ENCODE data around the gene SPATA2L.

The SPATA2L gene

DNA sequence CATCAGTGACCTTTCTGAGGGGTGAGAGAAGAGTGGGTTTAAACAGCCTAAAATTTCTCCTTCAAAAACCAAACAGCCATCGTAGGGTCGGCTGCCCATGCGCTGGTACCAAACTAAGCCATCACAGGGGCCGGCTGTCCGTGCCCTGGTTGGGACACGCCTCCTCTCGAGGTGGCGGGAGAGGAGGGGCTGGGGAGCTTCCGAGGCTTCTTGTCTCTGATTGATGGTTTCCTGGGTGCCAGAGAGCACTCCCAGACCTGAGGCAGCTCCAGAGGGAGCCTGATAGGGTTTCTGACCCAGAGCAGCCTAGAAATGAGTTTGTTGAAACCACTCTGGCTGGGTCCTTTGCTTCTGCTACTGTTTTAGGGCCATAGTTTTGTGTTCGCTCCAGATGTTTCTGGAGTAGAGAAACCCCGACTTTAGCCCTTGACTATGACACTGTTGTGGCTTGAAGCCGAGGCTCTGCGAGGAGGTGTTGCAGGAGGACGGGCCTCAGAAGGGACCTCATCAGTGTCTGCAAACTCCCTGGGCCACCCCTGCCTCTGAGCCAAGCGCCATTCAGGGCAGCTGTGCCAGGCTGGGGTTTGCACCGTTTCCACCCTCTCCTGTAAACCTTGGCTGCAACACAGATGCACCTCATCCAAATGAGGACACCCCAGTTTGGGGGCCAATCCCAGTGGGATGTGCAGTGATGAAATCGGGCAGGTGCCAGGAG, 26.1 kb upstream of the SPATA2L start:
- DNase-seq = no peak

DNA sequence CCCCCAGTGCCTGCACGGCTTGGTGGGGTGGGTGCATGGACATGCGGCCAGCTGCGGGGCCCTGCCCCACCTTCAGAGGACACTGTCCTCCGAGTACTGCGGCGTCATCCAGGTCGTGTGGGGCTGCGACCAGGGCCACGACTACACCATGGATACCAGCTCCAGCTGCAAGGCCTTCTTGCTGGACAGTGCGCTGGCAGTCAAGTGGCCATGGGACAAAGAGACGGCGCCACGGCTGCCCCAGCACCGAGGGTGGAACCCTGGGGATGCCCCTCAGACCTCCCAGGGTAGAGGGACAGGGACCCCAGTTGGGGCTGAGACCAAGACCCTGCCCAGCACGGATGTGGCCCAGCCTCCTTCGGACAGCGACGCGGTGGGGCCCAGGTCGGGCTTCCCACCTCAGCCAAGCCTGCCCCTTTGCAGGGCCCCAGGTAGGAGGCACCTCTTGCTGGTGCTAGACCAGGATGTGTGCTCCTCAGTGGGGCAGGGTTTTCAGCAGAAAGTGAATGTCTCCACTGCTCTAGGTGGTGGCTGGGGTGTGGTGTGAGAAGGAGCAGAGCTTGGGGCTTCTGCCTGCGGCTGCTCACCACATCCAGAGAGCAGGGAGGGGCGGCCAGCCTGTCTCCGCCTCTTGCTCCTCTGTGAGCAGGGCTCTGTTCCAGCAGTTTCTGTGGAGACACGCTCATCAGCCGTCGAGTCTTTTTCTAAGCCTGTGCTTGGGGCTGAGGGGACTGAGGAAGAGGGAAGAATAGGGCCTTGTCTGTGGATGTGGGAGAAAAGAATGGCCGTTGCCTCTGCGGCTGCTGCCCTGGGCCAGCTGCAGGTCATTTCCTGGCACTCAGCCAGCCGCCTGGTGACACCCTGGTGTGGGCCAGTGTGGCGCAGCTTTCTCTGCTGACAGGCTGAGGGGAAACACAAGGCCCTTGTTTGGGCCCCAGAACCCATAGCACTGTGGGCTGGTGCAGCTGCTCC, 22.1 kb upstream of the SPATA2L start:
- peak; percentile 80 for DNase-seq

DNA sequence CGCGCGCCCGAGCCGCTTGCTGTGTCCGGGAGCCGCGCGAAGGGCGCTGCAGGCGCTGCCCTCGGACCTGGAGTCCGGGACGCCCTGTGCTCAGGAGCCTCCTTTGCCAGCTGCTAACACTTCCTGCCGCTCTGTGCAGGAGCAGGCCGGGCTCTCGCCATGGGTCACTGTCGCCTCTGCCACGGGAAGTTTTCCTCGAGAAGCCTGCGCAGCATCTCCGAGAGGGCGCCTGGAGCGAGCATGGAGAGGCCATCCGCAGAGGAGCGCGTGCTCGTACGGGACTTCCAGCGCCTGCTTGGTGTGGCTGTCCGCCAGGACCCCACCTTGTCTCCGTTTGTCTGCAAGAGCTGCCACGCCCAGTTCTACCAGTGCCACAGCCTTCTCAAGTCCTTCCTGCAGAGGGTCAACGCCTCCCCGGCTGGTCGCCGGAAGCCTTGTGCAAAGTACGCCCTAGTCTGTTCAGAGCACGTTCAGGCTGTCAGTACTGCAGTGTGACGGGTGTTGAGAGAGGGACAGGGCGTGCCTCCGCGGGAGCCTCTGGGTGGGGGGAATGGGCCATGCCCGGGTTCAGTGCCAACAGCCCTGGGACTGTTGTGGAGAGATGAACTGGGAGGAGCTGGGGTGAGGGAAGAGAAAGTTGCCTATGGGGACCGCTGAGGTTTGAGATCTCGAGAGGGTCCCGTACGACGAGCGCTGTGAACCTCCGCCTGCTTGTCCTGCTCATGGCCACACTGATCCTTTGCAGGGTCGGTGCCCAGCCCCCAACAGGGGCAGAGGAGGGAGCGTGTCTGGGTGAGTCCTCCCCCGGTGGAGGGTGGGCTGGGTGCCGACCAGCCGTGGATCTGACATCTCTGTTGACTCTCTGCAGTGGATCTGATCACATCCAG, 21.1 kb upstream of the SPATA2L start:
- DNase-seq = peak; percentile 99

DNA sequence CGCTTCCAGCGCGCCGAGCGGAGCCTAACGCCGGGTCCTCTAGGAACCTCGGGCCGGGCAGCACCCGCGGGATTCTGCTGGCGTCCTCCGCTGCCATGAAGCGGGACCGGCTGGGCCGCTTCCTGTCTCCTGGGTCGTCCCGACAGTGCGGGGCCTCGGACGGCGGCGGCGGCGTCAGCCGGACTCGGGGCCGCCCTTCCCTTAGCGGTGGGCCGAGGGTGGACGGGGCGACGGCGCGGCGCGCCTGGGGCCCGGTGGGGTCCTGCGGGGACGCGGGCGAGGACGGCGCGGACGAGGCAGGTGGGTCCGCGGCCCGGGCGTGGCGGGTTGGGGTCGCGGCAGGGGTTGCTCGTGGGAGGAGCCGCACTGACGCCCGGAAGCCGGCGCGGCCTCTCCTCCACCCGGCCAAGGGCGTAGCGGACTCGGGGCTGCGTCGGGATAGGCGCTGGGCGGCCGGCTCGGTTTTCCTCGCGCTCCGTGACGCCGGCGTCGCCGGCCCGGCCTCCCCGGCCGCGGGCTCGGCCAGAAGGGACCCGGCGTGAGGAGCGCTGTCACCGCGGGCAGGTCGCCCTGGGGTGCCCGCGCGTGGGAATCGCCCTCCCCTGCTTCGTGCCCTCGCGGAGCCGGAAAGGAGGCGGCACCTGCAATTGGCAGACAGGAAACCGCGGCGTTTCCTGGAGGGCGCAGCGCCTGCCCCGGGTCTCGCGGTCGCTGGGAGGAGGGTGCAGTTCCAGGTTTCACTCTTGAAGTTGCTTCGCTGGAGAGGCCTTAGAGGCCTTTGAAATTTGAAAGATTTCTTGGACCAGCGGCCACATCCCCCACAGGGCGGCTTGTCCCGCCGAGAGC, 20.3 kb upstream of the SPATA2L start:
- peak; percentile 87 for DNase-seq

DNA sequence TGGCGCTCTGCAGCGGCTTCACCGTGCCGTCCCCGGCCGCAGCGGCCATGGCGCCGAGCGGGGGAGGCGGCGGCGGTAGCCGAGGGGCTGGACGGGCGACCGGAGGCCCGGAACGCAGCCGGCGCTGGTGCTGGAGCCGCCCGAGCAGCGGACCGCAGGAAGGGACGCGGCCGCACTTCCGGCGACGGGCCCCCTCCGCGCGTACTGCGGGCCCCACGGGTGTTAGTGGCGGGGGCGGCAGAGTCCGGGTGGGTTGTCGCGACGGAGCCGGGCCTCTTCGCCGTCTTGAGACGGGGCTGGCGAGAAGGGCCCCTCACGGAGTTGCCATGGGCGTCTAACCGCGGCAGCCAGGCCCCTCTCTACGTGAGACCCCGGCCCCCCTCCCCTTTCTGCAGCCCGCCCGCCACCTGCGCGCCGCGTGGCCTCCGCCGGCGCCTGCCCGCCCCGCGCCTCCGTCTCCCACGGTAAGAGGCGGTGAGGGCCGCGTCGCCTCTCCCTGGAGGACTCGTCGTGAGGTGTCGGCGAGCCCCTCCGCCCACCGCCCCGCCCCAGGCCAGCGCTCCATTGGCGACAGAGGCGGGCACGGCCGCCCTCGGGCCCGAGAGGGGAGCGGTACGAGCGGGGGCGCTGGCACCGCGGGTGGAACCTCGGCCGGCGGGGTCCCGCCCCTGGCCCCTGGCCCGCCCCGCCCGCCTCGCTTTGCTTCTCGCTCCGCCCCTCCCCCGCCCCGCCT, 19.5 kb upstream of the SPATA2L start, which contains the start of the genes VPS9D1 and ZNF276:
Gene VPS9D1 (minus strand): TSS at position 86 of the 733 bp plus-strand sequence. CDS start 37 bp downstream, at position 49.
Gene ZNF276 (plus strand): TSS at position 725 of the 733 bp plus-strand sequence. CDS start 104 bp downstream, outside the sequence.
- DNase-seq = peak; percentile 93

DNA sequence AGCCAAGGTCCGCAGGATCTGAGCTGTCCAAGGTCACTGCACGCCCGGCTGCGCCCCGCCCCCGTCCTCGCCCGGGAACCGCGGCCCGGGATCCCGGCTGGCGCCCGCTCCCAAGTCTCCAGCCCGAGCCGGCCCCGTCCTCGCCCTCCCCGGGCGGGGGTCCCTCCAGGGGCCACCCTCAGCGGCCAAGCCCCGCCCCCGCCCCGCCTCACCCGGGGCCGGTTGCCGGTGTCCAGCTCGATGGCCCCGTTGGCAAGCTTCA, 19.0 kb upstream of the SPATA2L start:
- DNase-seq = peak; percentile 27

DNA sequence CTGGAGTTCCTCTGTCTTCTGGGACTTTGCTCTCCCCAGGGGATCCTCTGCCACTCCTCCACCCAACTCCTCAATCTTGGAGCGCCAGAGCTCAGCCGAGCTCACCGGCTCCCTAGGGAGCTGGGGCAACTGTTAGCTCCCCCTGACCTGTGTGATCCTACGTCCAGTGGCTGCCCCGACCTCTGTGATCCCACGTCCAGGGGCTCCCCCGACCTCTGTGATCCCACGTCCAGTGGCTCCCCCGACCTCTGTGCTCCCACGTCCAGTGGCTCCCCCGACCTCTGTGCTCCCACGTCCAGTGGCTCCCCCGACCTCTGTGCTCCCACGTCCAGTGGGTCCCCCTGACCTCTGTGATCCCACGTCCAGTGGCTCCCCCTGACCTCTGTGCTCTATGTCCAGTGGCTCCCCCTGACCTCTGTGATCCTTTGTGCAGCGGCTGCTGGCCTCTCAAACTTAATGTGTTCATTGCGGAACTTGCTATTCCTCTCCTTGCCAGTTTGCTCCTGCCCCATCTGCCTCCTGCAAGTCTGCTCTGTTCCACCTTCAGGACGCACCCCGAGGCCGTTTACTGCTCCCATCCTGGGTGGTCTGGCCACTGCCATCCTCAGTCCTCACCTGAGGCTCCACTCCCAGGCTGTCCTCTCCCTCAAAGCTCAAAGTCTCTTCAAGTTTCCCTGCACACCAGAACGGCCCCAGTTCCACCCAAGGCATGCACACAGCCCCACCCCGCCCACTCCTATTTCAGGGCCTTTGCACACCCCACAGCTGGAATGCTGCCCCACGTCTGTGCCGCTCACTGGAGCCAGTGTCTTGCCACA, 16.4 kb upstream of the SPATA2L start:
- DNase-seq = peak; percentile 69

DNA sequence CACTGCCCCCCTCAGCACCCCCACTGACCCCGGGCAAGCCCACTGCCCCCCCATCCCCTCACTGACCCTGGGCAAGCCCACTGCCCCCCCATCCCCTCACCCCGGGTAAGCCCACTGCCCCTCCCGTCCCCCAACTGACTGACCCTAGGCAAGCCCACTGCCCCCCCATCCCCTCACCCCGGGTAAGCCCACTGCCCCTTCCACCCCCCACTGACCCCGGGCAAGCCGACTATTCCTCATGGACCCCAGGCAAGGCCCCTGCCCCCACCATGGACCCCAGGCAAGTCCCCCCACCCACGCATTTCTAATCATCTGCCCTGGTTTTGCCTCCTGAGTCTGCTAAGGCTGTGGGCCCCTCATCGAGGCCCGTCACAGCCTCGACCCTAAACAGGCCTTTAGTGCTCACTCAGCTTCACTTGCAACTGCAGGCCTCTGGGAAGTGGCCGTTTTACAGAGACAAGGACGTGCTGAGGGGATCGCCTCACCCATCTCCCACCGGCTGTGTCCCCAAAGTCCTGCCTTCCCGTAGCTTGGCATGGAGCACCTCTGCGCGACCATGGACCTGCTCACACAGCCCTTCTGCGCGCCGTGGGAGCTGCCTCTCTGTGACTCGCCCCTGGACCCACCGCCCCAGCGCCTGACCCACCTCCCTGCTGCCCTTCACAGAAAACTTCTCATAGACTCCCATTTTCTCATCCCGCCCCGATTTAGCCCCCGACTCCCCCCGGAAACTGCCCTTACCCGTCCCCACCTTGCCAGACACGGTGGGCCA, 15.6 kb upstream of the SPATA2L start:
- DNase-seq = no peak

DNA sequence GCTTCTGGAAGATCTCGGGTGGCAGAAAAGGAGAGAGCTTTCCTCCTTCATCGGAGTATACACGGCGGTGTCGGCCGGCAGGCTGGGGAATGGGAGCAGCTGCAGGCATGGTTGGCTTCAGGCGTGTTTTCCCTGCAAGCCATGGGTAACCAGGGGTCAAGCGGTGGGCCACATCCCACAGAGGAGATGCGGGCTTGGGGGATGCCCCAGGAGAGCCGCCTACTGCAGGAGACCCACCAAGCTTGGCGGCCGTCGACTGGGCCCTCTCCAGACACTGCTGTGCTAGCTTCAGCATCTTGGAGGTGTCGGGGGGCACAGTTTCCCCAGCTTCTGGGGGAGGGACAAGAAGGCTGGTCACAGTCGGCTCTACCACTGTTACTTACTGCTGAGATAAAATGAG, 15.0 kb upstream of the SPATA2L start:
- no peak for DNase-seq

DNA sequence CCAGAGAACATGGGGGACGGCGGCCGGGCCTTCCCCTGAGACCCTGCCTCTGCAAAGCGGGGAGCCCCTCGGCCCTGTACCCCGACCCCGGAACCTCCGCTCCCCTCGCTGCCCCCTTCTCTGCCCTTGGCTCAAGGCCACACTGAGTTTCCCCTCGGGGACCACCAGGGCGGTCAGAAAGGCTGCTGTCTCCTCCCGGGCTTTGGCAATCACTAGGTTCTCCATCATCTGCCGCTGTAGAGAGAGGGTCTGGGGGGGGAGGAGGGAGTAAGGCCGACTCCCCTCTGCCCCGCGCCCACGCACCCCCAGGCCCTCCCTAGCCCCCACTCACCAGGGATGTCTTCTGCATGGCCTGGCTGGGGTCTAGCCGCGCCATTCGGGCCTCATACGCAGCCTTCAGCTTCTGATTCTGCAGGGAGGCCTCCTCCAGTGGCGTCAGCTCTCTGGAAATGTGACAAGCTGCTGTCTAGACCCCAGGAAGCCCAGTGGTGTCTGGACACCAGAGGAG, 10.8 kb upstream of the SPATA2L start:
- peak; percentile 38 for DNase-seq

DNA sequence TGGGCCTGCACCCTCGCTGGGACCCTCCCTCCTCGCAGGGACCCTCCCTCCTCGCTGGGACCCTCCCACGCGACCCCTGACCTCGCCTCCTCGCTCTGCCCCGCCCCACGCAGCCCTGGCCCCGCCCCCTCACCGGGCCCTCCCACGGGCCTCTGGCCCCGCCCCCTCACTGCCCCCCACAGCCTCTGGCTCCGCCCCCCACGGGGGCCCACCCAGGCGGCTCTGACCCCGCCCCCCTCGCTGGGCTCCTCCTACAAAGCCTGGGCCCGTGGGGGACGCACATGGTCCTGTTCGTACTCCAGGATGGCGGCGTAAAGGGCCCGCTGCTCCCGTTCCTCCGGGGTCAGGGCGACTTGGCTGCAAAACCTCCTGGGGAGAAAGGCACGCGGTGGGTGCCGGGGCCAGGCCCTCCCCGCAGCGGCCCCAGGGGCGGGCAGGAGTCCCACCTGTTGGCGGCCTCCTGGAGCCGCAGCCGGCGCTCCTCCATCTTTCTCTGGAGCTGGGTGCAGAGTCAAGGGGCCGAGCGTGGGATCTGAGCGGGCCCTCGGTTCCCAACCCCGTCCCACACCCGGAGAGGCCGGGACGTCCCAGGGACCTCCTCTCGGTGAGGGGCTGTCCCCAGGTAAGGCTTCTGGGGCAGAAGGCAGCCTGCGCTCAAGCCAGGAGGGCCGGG, 10.2 kb upstream of the SPATA2L start:
- DNase-seq = peak; percentile 92

DNA sequence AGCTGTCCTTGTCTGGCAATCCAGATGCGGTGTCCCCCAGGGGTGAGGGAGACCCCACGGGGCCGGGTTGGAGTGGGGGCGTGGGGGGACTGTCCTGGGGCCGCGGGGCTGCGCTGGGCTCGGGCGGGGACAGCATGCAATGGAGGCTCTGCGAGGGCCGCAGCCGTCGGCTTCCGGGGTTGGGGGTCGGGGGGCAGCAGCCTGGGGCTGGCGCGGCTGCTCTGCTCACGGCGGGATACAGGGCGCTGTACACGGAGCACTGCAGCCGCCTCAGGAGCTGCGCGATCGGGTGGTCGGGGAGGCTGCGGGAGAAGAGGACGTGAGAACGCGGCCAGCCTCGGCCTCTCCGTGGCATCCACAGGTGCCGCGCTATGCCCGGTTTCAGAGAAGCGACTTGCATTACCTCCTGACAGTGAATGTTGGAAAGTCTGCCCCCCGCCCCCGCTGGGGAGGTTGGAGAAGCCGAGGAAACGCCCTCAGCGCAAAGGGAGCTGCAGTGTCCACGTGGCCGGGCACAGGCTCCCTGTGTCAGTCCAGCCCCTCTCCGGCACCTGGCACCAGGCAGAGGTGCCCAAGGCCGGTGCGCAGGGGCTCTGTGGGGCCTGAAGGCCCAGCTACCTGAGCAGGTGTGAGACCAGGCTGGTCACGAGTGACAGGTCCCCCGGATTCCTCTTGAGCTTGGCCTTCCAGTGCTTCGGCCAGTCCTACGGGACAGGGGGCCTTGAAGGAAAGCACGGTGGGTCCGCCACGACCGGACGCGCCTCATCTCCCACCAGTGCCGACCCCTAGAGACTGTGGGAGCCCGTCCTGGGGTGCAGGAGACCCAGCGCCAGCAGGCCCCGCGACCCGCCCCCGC, 9.4 kb upstream of the SPATA2L start:
- DNase-seq = no peak

DNA sequence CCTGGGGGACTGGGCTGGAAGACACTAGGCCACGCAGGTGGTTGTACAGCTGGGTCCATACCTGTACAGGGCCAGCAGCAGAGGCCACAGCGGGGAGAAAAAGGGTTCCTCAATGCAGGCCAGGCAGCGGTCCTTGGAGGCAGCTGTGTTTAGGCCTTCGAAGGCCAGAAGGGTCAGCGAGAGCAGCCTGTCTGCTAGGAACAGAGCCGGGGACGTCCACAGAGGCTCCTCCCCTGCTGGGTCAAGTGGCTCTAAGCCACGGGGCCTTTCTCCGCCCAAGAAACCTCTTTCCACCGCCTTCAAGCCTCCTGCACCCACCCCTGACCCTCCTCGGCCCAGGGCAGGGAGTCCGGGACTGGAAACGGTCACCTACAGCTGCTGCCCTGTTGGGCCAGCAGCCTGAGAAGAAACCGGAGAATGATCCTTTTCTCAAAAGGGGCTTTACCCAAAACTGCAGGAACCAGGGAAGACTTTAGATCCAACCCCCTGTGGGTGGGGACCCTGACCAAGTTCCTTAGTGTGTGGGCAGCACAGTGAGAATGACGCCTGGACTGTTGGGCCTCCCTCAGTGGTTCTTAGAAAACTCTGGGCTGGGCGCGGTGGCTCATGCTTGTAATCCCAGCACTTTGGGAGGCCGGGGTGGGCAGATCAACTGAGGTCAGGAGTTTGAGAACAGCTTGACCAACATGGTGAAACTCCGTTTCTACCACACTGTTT, 8.4 kb upstream of the SPATA2L start:
- no peak for DNase-seq

DNA sequence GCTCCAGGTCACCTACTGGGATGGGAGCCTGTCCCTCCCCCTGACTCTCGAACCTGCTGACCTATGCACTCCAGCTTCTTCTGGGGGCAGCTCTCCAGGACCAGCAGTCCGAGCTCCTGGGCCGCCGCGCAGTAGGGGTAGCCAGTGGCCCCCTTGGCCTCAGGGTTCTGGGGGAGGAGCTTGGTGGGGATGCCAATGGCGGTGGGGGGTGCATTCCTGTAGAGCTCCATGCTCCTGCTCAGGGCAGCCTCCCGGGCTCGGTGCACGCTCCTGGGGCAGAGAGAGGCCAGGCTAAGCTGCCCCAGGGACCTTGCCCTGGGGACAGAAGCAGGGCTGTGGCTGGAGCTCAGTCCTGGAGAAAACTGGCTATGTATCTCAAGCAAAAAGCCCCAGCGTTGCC, 7.7 kb upstream of the SPATA2L start:
- DNase-seq = no peak

DNA sequence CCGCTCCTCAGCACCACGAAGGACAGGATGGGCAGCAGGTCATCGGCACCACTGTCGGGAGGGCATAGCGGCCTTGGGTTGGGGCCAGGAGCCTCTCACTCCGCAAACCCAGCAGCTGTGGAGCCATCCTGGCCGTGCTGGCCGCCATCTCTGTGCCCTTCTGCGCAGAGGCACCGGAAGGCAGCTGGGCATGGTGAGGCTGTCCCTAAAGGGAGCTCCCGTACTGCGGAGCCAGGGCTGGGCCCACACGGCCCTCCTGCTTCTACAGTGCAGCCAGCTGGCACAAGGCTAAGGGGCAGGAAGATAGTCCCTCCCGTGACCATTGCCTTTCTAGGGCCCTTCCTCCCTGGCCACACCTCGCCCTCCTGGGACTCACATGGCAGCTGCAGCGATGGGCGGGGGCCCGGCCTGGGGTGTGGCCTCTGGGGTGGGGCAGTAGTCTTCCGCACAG, 7.0 kb upstream of the SPATA2L start:
- peak; percentile 49 for DNase-seq

DNA sequence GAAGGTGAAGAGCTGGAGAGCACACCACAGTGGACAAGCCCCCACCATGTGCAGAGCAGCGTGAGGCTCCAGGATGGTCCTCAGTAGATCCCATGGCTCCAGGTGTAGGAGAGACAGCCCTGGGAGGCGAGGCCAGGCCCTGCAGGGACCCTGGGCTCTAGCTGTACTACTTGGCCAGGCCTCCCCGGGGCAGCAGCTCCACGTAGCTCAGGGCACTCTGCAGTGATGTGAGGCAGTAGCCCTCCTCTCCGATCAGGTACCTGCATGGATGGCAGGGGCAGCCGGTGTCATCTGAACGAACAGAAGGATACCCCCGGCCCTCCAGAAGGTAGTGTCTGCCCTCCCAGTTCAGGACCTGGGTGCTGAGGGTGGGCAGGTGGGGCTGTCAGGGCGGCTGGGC, 6.2 kb upstream of the SPATA2L start:
- DNase-seq = no peak
